Left ventricle myocardium inferior (tissue), 1 donor: ENCODE data around the gene SPINK5. TPM values are rescaled to one million over a fixed set of nuclear protein-coding genes. Genes with fewer than 3 reads are reported as not detected.

ENCODE experiments used
- DNase-seq: peaks from one replicate; pipeline ENCODE4 v3.0.0-alpha.2; 2020
- H3K27ac ChIP-seq: fragments of 200-600 bp; replicated peaks from 2 replicates; pipeline ENCODE4 v1.8.0; 2021
- H3K27me3 ChIP-seq: fragments of 200-600 bp; 2 replicates; pipeline ENCODE4 v1.8.0; 2021; ENCODE audit warnings: low read depth
- H3K36me3 ChIP-seq: fragments of 200-600 bp; 2 replicates; pipeline ENCODE4 v1.8.0; 2021
- H3K4me1 ChIP-seq: fragments of 200-600 bp; 2 replicates; pipeline ENCODE4 v1.8.0; 2021
- H3K4me3 ChIP-seq: fragments of 200-600 bp; 2 replicates; pipeline ENCODE4 v1.8.0; 2021; ENCODE audit warnings: mild to moderate bottlenecking, moderate library complexity
- H3K9me3 ChIP-seq: fragments of 200-600 bp; replicated peaks from 2 replicates; pipeline ENCODE4 v1.8.0; 2021
- intact Hi-C: fragments of 100-400 bp; cut with micrococcal nuclease; formaldehyde crosslinking; loops from one replicate; pipeline ENCODE4 v1.11.0; 2022
- total RNA-seq: library from RNA; stranded (reverse); fragmentation: NEBNext Ultra II Directional; extraction: Animal tissue kit (Norgen Biotek cat#: 25700); gene quantifications from one replicate; pipeline ENCODE4 v1.2.1, GENCODE V29; 2021
- TF ChIP-seq, protein P1 (sequence below): fragments of 200-600 bp; IDR thresholded peaks from 2 replicates; pipeline ENCODE4 v1.8.0; 2021; ENCODE audit warnings: antibody characterized with exemption, mild to moderate bottlenecking, borderline replicate concordance
- donor health status: DM: no; HTN: yes; CAD: no; lungs with severe emphysema.

SPINK5 gene
- total RNA-seq, 1 donor from 2014 or later: 0.47 TPM

DNA sequence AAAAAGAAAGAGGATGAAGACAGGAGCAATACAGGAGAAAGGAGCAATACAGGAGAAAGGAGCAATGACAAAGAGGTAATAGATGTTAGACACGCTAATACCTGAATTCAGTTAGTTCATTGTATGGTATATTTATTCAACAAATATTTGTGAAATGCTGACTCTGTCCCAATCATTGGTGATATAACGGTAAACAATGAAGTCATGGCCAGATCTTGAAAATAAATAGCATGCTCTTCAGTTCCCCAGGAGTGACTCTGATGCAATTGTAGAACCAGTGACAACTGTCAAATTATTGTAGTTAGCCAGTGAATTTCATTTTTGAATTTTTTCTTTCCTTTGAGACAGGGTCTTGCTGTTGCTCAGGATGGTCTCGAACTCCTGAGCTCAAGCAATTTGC is 56.5 kb downstream of the SPINK5 start:
- intact Hi-C loops: loop anchor here (5.0 kb wide), 1 partner anchor 173 kb away; no protein-coding TSS in a partner anchor
- Histone ChIP-seq H3K27ac (no peak overlapping the region), H3K4me3 (no peak overlapping the region), H3K9me3 (no peaks in the 10 kb centered on the region), H3K36me3 (no peaks in the 10 kb centered on the region), H3K4me1 (no peaks in the 10 kb centered on the region), H3K27me3 (no peaks in the 10 kb centered on the region)
- no peak for DNase-seq
- TF ChIP-seq, protein P1, sequence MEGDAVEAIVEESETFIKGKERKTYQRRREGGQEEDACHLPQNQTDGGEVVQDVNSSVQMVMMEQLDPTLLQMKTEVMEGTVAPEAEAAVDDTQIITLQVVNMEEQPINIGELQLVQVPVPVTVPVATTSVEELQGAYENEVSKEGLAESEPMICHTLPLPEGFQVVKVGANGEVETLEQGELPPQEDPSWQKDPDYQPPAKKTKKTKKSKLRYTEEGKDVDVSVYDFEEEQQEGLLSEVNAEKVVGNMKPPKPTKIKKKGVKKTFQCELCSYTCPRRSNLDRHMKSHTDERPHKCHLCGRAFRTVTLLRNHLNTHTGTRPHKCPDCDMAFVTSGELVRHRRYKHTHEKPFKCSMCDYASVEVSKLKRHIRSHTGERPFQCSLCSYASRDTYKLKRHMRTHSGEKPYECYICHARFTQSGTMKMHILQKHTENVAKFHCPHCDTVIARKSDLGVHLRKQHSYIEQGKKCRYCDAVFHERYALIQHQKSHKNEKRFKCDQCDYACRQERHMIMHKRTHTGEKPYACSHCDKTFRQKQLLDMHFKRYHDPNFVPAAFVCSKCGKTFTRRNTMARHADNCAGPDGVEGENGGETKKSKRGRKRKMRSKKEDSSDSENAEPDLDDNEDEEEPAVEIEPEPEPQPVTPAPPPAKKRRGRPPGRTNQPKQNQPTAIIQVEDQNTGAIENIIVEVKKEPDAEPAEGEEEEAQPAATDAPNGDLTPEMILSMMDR: no peak

DNA sequence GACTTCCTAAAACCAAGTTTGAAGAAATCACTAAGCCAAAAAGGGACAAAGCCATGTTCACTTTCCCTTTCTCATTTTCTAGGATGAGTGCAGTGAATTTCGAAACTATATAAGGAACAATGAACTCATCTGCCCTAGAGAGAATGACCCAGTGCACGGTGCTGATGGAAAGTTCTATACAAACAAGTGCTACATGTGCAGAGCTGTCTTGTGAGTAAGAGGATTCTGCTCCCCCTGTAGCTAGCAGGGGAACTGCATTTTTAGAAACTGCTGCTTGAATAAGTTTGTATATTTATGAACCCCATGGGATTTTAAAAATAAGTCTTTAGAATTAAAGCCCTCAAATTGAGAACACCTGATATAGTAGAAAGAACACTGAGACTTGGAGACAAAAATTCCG is 61.9 kb downstream of the SPINK5 start:
- Histone ChIP-seq H3K36me3 (no peaks in the 10 kb centered on the region), H3K4me3 (no peak overlapping the region), H3K27ac (no peak overlapping the region), H3K9me3 (no peaks in the 10 kb centered on the region), H3K4me1 (no peaks in the 10 kb centered on the region), H3K27me3 (no peaks in the 10 kb centered on the region)
- intact Hi-C loops: no loop called here
- TF ChIP-seq, protein P1: peak; percentile 27
- no peak for DNase-seq

DNA sequence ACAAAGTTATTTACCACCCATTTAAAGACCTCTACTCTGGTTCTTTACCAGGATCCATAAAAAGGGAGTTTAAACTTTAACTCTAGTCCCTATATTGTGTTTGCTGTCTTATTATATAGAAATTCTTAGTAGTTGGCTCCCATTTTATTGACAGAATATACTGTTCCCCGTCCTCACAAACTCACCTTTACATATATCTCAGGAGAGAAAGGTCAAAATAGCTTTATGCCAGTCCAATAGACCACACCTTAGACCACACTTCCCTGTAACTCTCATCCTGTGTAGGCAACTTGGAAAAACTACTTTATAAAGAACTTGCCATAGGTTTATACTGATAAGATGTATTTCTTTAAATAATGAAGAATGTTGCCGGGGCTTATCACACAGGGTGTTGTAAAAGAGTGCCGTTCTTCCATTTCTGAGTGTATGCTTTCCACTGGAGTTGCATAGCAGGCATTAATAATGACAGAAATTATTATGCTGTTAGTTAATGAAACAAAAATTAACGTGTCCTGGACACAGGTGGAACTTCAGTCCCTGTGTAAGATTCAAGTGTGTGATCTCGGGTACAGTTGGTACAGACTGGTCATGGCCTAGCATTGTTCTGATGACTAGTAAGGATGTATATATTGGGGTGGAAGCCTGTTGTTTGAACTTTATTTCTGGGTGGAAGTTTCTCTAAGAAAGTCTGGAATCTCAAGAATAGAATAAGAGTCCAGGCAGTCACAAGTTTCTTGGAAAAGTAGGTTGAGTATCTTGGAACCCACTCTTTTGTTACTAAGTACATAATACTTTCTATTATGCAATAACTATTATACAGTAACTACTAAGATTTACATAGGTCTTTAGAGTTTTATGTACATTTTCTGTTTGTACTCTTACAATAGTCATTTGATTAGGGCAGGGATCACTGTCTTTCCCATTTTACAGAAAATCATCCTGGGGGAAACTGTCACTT is 71.6 kb downstream of the SPINK5 start:
- no peak for DNase-seq
- Histone ChIP-seq H3K9me3 (no peaks in the 10 kb centered on the region), H3K27me3 (no peaks in the 10 kb centered on the region), H3K4me1 (no peaks in the 10 kb centered on the region), H3K27ac (no peak overlapping the region), H3K4me3 (no peak overlapping the region), H3K36me3 (no peaks in the 10 kb centered on the region)
- TF ChIP-seq, protein P1: no peak
- intact Hi-C loops: no loop called here

DNA sequence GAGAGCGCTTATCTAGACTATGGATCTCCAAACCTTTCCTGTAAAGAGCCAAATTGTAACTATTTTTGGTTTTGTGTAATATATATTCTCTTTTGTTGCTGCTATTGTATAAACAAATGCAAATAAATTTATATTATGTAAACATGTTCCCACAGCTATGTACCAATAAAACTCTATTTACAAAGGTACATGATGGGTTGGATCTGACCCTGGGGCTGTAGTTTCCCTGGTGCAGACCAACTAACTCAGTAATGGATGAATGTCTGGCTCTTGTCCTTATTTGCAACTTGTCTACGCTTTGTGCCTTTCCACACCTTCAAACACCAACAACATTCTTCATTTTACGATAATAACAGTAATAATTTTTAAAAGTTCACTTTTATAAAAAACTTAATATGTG is 77.1 kb downstream of the SPINK5 start:
- no peaks in the 10 kb centered on the region for H3K9me3 ChIP-seq
- no peaks in the 10 kb centered on the region for H3K27me3 ChIP-seq
- H3K4me3 ChIP-seq: no peak overlapping the region
- intact Hi-C loops: no loop called here
- DNase-seq: no peak
- peaks cover 5% of the 10 kb centered on the region for H3K4me1 ChIP-seq
- H3K36me3 ChIP-seq: no peaks in the 10 kb centered on the region
- TF ChIP-seq, protein P1: no peak
- no peak overlapping the region for H3K27ac ChIP-seq

DNA sequence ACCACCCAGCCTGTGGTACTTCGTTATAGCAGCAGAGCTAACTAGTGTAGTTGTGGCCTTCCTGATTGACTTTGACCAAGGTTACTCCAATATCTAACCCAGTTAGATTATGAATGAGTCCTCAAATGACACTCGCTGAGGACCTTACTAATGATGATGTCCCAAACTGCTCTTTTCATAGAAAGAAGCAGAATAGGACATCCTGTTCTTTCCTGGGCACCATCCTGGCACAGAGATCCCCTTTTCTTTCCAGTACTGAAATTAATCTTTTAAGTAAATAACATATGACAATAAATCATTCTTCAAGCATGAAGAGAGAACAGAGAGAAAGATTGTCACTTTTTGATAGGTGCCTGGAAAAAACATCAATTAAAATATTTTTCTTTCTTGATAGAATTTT is 77.9 kb downstream of the SPINK5 start:
- TF ChIP-seq, protein P1: no peak
- H3K27me3 ChIP-seq: no peaks in the 10 kb centered on the region
- no peak for DNase-seq
- H3K4me3 ChIP-seq: no peak overlapping the region
- intact Hi-C loops: no loop called here
- peaks cover 5% of the 10 kb centered on the region for H3K4me1 ChIP-seq
- H3K36me3 ChIP-seq: no peaks in the 10 kb centered on the region
- H3K27ac ChIP-seq: no peak overlapping the region
- H3K9me3 ChIP-seq: no peaks in the 10 kb centered on the region
